Fibroblast of upper back skin (primary cell): ENCODE data around the gene ZSCAN9.

ENCODE experiments used
- DNase-seq: peaks from one replicate; pipeline ENCODE4 v3.0.0-alpha.2; 2013

Gene ZSCAN9

GRCh38 chr6:28225056-28225834 lies at the start of gene ZSCAN9:
Gene ZSCAN9, plus strand, starts transcription at chr6:28225275. Its CDS starts 1,810 bp downstream, at chr6:28227085.
- peak; percentile 90 for DNase-seq

- DNase-seq = no peak
Measured at GRCh38 chr6:28176373-28176772, 48.7 kb upstream of the ZSCAN9 start.

- DNase-seq = no peak
Measured at GRCh38 chr6:28182255-28182654, 42.8 kb upstream of the ZSCAN9 start.

- no peak for DNase-seq
Measured at GRCh38 chr6:28188111-28188979, 36.7 kb upstream of the ZSCAN9 start.

GRCh38 chr6:28200020-28200419 lies 25.1 kb upstream of the ZSCAN9 start:
- no peak for DNase-seq

GRCh38 chr6:28203201-28203600 lies 21.9 kb upstream of the ZSCAN9 start:
- no peak for DNase-seq

GRCh38 chr6:28205879-28206278 lies 19.2 kb upstream of the ZSCAN9 start:
- DNase-seq = no peak

GRCh38 chr6:28206527-28206926 lies 18.5 kb upstream of the ZSCAN9 start:
- DNase-seq = no peak

GRCh38 chr6:28206928-28207509 lies 18.1 kb upstream of the ZSCAN9 start:
- no peak for DNase-seq

- DNase-seq = no peak
Measured at GRCh38 chr6:28207510-28208110, 17.5 kb upstream of the ZSCAN9 start.

GRCh38 chr6:28208111-28208659 lies 16.9 kb upstream of the ZSCAN9 start:
- DNase-seq = no peak

GRCh38 chr6:28209753-28210535 lies 15.1 kb upstream of the ZSCAN9 start:
- DNase-seq = no peak

- DNase-seq = no peak
Measured at GRCh38 chr6:28211840-28212509, 13.1 kb upstream of the ZSCAN9 start.

- peak; percentile 85 for DNase-seq
Measured at GRCh38 chr6:28212510-28213212, 12.4 kb upstream of the ZSCAN9 start.

- no peak for DNase-seq
Measured at GRCh38 chr6:28213213-28213523, 11.9 kb upstream of the ZSCAN9 start.

- no peak for DNase-seq
Measured at GRCh38 chr6:28215425-28215824, 9.7 kb upstream of the ZSCAN9 start.

GRCh38 chr6:28217890-28218289 lies 7.2 kb upstream of the ZSCAN9 start:
- no peak for DNase-seq

- peak; percentile 71 for DNase-seq
Measured at GRCh38 chr6:28218312-28219248, 6.5 kb upstream of the ZSCAN9 start.

- no peak for DNase-seq
Measured at GRCh38 chr6:28220257-28221133, 4.6 kb upstream of the ZSCAN9 start.
